CD4-positive, alpha-beta T cell treated with Interferon alpha-2 for 1 hour (primary cell): ENCODE results near the gene TMEM204.

Experiments used
- DNase-seq, 2 donors: peaks; one replicate each; pipeline ENCODE4 v3.0.0-alpha.2; 2020 to 2022

The TMEM204 gene

DNA sequence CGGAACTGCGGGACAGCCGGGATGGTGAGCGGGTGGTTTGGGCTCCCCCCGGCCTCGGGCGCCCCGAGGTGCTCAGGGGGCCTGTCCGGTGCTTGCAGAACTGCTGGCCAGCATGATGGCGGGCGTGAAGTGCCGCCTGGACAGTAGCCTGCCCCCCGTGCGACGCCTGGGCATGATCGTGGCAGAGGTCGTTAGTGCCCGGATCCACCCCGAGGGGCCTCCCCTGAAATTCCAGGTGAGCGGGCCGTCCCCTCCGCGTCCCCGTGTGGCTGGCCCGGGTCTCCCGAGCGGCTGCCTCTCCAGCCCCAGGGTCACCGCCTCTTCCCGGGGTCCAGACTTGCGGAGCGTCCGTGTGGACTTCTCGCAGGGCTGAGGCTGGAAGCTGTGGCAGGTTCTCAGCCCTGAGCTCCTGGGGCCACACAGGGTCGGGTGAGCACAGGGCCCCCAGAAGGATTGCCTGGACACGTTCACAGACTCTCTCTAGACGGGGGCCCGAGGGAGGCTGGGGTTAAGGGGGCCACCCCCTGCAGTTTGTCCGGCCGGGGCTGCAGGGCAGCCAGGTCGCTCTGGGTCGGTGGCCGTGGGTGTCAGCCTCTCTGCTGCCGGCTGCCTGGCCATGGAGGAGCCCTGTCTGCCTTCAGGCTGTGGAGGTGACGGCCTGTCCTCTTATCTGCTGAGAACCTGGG lies 32.9 kb upstream of the TMEM204 start:
- no peak for DNase-seq

- no peak for DNase-seq
Observed at GRCh38 chr16:1501630-1502029, 31.8 kb upstream of the TMEM204 start.

DNA sequence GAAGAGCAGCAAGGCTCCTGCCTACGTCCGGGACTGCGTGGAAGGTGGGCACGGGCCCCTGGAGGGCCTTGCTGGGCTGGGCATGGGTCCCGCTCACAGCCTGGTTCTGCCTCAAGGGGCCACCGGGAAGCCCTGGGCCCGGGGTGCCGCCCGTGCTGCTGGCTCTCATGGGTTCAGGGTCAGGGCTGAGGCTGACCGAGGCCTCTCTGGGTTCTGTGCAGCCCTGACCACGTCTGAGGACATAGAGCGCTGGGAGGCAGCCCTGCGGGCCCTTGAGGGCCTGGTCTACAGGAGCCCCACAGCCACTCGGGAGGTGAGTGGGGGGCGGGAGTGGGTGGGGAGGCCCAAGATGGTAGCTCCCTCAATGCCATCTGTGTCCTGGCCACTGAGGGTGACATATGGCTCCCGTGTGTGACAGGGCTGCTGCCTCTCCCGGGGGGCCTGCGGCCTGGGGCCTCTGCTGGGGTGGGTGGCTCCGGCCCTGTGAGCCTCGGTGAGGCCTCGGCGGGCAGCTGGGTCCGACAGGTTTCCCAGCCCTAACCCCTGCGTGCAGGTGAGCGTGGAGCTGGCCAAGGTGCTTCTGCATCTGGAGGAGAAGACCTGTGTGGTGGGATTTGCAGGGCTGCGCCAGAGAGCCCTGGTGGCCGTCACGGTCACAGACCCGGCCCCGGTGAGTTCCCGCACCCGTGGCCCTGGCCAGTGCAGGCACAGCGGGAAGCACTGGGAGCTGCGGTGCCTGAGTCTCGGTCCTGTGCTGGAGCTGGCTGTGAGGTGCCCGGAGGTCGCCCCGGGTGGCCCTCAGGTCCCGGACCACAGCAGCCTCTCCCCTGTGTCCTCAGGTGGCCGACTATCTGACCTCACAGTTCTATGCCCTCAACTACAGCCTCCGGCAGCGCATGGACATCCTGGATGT lies 31.1 kb upstream of the TMEM204 start:
- DNase-seq, result no peak

DNA sequence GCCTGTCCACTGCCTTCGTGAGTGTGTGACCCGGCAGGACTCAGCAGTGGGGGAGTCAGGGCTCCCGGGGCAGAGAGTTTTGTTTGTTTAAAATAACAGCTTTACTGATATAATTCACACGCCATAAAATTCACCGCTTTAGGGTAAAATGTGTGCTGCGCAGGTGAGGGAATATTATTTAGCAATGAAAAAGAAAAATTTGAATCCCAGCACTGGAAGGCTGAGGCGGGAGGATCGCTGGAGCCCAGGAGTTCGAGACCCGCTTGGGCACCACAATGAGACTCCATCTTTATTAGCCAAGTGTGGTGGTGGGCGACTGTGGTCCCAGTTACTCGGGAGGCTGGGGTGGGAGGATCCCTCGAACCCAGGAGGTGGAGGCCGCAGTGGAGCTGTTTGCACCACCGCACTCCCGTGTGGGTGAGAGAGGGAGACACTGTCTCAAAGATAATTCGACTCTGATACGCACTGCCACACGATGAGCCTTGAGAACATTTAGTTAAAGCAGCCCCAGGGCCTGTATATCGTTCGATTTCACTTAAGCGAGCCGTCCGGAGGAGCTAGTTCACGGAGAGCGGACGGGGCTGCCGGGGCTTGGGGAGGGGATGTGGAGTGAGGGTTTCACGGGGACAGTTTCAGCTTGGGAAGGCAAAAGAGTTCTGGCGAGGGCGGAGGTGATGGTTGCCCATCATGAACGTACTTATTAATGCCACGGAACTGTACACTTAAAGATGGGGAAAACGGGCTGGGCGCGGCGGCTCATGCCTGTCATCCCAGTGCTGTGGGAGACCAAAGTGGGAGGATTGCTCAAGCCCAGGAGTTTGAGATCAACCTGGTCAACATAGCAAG lies 30.1 kb upstream of the TMEM204 start:
- no peak for DNase-seq

- DNase-seq, result no peak
Observed at GRCh38 chr16:1505073-1505844, 28.2 kb upstream of the TMEM204 start.

GRCh38 chr16:1505912-1506311 lies 27.6 kb upstream of the TMEM204 start:
- no peak for DNase-seq

DNA sequence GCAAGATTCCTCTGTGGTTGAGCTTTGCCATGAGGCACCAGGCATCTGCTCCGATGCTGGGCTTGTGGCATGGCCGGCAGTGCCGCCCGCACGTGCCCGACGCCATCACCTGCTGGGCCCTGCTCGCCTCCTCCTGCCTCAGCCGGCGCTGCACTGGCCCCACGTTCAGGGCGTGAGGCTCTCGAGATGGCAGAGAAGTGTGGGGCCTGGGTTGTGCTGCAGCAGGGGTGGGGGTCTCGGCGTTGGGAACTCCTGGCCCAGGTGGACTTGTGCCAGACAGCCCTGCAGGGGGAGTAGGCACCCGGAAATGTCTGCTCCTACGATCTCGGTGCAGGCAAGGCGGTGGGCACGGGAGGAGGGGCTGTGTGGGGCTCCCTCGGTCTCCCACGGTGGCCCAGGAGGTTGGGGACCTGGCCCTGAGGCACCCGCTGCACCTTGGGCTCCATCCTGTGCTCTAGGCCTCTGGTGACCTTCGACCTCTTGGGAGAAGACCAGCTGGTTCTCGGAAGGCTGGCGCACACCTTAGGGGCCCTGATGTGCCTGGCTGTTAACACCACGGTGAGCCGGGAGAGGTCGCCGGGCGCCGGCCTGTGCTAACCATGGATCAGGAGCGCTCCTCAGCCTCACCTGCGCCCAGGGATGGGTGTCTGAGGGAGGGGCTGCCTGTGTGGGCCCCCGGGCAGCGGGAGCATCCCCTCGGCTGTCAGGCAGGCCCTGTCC lies 26.8 kb upstream of the TMEM204 start:
- DNase-seq, result no peak

DNA sequence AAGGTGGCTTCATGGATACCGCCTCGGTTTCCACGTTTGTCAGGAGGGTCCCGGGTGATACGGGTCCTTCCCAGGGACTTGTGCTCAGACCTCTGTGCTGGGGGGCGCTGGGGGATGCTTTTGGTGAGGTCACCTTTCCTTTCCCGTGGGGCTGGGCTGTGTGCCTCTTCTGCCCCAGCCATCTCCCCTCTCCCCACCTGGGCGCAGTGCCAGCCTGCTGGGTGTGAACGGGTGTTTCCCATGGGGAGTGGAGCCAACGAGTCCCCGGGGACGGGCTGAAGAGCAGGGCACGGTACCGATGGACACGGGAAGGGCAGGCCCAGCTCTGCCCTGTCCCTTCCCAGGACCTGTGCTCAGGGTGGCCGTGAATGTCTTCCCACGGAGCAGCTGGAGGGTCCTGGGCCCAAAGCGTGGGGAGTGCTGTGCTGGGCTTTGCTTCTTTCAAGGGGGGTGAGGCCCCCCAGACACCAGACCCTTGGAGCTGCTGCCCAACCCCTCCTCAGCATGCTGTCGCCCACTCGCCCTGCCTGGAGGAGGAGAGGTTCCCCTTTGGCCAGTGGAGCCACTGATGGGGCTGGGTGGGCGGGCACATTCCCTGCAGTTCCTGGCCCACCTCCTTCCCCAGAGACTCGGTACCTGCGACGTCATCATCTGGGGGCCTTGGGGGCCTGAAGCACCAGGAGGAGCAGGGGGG lies 24.8 kb upstream of the TMEM204 start:
- DNase-seq, result no peak

DNA sequence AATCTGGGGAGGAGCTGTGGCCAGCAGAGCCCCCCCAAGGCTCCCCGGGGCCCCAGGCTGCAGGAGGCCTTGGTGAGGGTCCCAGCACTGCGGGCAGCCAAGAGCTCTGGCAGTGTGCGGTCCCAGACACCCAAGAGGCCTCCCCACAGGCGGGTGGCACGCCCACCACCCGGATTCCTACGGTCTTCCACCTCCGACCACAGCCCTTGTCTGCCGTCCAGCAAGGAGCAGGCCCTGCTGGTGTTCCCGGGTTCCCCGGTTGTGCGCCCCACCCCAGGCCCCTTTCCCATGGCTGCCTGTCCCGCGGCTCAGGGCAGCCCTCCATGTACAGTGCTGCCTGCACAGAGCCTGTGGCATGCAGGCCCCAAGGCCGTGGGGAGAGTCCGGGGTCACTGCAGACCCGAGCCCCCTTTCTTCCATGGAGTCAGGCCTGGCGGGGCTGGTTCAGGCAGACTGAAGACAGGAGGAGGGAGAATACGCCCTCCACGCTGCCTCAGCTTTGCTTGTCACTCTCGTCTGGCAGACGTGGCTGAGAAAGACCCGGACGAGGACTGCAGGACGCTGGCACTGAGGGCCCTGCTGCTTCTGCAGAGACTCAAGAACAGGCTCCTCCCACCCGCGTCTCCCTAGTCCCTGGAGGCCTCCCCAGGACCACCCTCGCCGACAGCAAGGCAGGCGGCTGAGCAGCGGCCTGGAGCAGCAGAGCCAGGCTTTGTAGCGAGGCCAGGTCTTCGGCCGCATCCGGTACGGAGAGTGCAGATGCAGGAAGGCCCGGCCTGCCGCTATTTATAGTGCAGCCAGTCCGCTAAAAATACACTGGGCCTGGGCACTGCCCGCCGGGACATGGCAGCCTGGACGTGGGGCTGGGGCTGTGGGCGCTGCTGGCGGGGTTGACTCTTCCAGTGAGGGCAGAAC lies 23.9 kb upstream of the TMEM204 start:
- no peak for DNase-seq

GRCh38 chr16:1510272-1510671 lies 23.2 kb upstream of the TMEM204 start:
- DNase-seq, result no peak

- no peak for DNase-seq
Observed at GRCh38 chr16:1510941-1511351, 22.5 kb upstream of the TMEM204 start.

DNA sequence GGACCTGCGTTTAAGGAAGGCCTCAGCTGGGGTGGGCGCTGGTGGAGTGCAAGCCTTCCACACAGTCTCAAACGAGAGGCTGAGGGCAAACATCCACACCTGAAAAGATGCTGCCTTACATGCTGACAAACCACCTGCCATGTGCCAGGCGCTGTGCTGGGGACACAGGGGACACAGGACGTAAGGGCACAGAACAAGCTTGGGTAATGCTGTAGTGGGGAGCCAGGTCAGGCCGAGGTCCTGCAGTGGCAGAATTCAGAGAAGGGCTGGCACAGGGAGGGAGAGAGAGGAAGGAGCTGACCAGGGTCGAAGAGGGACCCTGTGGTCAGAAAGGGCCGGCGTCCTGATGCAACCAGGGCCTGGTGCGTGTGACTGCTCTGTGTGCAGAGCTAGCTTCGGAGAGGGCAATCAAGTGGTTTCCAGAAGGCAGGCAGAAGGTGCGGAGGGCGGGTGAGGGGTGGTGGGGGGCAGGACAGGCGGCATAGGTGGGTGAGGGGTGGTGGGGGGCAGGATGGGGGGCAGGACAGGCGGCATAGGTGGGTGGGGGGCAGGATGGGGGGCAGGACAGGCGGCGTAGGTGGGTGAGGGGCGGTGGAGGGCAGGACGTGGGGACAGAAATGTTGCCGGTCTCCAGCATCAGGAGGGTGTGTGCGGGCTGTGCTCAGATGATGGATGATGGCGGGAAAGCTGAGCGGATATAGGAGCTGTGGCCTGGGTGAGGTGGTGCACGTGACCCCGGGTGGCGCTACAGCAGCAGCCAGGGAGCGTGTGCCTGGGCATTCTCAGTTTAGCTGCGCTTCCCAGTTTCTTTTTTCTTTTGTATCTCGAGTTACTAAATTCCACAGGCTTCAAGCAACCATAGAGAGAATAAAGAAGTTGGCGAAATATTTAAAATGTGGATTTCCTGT lies 21.6 kb upstream of the TMEM204 start:
- no peak for DNase-seq

GRCh38 chr16:1512774-1513173 lies 20.7 kb upstream of the TMEM204 start:
- DNase-seq, result no peak

GRCh38 chr16:1514507-1514906 lies 19.0 kb upstream of the TMEM204 start:
- DNase-seq, result no peak

GRCh38 chr16:1518626-1519135 lies 14.8 kb upstream of the TMEM204 start:
- DNase-seq, result no peak

GRCh38 chr16:1519831-1520230 lies 13.6 kb upstream of the TMEM204 start:
- no peak for DNase-seq

DNA sequence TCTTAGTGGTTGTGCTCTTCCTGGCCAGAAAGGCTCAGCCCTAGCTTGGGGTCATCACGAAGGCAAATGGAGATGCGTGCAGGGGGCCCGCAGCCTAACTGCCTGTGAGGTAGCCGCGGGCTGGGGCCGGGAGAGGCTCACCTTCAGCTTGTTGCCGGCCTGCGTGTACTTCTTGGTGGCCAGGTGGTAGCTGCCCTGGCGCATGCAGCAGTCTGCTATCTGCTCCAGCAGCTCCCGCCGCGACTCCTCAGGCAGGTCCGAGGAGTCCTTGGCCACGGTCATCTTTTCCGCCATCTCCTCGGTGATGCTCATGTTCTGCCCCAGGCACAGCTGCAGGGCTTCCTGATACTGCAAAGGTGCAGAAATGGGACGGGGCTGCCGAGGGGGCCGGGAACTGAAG lies 13.0 kb upstream of the TMEM204 start:
- DNase-seq, result no peak

- no peak for DNase-seq
Observed at GRCh38 chr16:1523581-1524245, 9.8 kb upstream of the TMEM204 start.
